H1 (cell line): ENCODE measurements around the gene ITPKB. TPM values are rescaled to one million over a fixed set of nuclear protein-coding genes. Genes with fewer than 3 reads are reported as not detected.

Experiments
- BACH1 ChIP-seq: IDR thresholded peaks from 2 replicates; pipeline ENCODE4 v1.6.1; 2012; ENCODE audit warnings: low read length, improper control_type of control experiment
- BRCA1 ChIP-seq: IDR thresholded peaks from 2 replicates; pipeline ENCODE4 v1.6.1; 2012; ENCODE audit warnings: low read depth, low read length, improper control_type of control experiment
- CEBPB ChIP-seq: IDR thresholded peaks from 2 replicates; pipeline ENCODE4 v1.6.1; 2012; ENCODE audit warnings: low read depth, low read length
- FOSL1 ChIP-seq: IDR thresholded peaks from 2 replicates; pipeline ENCODE4 v1.6.1; 2011; ENCODE audit warnings: mild to moderate bottlenecking, low read depth, low read length, moderate library complexity; ENCODE audit not compliant: insufficient read depth
- KDM5A ChIP-seq: fragments of 200-600 bp; IDR thresholded peaks from 2 replicates; pipeline ENCODE4 v1.7.1; 2012; ENCODE audit warnings: mild to moderate bottlenecking, low read length, inconsistent platforms, mixed read lengths
- SIX5 ChIP-seq: IDR thresholded peaks from 2 replicates; pipeline ENCODE4 v1.6.1; 2011; ENCODE audit warnings: mild to moderate bottlenecking, low read depth, low read length
- SP4 ChIP-seq: IDR thresholded peaks from 2 replicates; pipeline ENCODE4 v1.6.1; 2012; ENCODE audit warnings: low read length, inconsistent platforms
- polyA plus RNA-seq, 7 experiments: library from polyadenylated mRNA; depleted of rRNA in 3 of 7; stranded (reverse) in 5 of 7; unstranded in 2 of 7; fragments of >200 nt in 5 of 7; fragments of 200-250 nt in 2 of 7; gene quantifications; 1 replicate in 5 of 7; 2 replicates in 1 of 7; 4 replicates in 1 of 7; pipeline versions ENCODE4 v1.2.1 to v1.2.3, GENCODE V29; 2011 to 2013; ENCODE audit warnings: missing spikeins in 2 of 7, mixed read lengths in 2 of 7
- total RNA-seq: library from RNA; stranded (reverse); fragmentation: NEBNext Ultra II Directional; extraction: Animal tissue kit (Norgen Biotek cat#: 25700); gene quantifications from 2 replicates; pipeline ENCODE4 v1.2.1, GENCODE V29; 2021

The ITPKB gene
- total and polyA plus RNA-seq, 2 of the 8 experiments (the other 6 are each of a cell fraction or from before 2014, with no cell fraction given): 1.7 to 4.8 TPM

DNA sequence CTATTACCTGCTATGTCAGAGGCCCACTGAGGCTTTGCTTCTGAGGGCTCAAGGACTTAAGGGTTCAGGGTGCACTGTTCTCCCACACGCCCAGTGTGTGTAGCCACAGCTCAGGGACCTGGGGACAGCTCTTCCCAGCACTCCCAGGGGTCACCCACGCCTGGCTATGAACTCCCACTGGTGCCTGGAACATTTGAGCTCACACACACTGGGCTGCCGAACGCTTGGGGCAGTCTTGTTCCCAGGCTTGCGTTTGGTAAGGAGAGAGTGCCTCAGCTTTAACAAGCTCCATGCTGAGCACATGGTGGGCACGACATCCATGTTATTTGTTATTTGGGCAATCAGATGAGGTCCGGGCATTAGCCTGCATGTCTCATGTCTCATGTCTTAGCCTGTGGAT lies 153.0 kb downstream of the ITPKB start (continued):
- TF ChIP-seq BRCA1 (no peak), BACH1 (no peak), FOSL1 (no peak), SIX5 (no peak), SP4 (no peak), KDM5A (no peak), CEBPB (no peak)
